Cardiac muscle cell (in vitro differentiated cells and primary cell): ENCODE results near the gene NRBP1. TPM values are rescaled to one million over a fixed set of nuclear protein-coding genes. Genes with fewer than 3 reads are reported as not detected.

ENCODE experiments used
- DNase-seq, 2 donors: peaks; one replicate each; pipeline versions ENCODE4 v3.0.0 to v3.0.0-alpha.2; 2010 to 2017; ENCODE audit warnings: low read depth in 1 of 2, low spot score in 1 of 2
- H3K27ac ChIP-seq: fragments of 200-600 bp; sonication (generic); 2 replicates; pipeline ENCODE4 v1.5.1; 2016
- H3K27me3 ChIP-seq: fragments of 200-600 bp; sonication (generic); 2 replicates; pipeline ENCODE4 v1.6.0; 2016; ENCODE audit warnings: control low read depth
- H3K36me3 ChIP-seq: fragments of 200-600 bp; sonication (generic); 2 replicates; pipeline ENCODE4 v1.5.1; 2016; ENCODE audit warnings: control low read depth
- H3K4me1 ChIP-seq: fragments of 200-600 bp; sonication (generic); 2 replicates; pipeline ENCODE4 v1.8.1; 2017; ENCODE audit warnings: low read depth, mild to moderate bottlenecking, mixed run types
- H3K4me3 ChIP-seq: fragments of 200-600 bp; sonication (generic); 2 replicates; pipeline ENCODE4 v1.5.1; 2016; ENCODE audit warnings: mild to moderate bottlenecking
- H3K9me3 ChIP-seq: fragments of 200-600 bp; sonication (generic); 2 replicates; pipeline ENCODE4 v1.5.1; 2017; ENCODE audit warnings: low read depth, mild to moderate bottlenecking, control low read depth
- polyA plus RNA-seq: library from polyadenylated mRNA; unstranded; fragments of >200 nt; fragmentation: Nextera tagmentation; extraction: Ambion mirVana; gene quantifications from 2 replicates; pipeline ENCODE4 v1.2.1, GENCODE V29; 2016
- total RNA-seq: library from RNA; depleted of rRNA; stranded (reverse); fragments of >200 nt; gene quantifications from 2 replicates; pipeline ENCODE4 v1.2.3, GENCODE V29; 2016
- TF ChIP-seq, protein P1 (sequence below): IDR thresholded peaks from 2 replicates; pipeline ENCODE4 v1.5.1; 2012; ENCODE audit warnings: low read depth, mild to moderate bottlenecking, low read length

NRBP1 gene
- total and polyA plus RNA-seq, 2 experiments from 2014 or later, result 82.1 to 185 TPM

DNA sequence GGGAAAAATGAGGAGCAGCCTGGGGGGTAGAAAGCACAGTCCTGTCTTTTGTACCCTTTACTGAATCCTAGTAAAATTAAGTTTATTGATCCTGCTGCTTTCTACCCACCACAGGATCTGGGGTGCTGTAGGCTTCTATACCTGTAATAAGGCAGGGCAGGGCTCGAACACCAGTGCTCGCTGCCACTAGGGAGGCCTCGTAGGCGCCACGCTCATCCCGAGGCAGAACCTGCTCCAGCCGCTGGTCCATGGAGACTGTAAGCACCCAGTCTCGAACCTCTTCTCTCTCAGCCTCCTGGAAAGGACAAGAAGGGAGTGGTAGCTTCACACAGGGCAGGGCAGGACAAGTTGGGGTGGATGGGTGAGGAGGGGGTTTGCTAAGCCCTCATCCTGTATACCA is 16.7 kb downstream of the NRBP1 start:
- H3K27me3 ChIP-seq, result no peaks in the 10 kb centered on the region
- H3K9me3 ChIP-seq, result no peaks in the 10 kb centered on the region
- H3K27ac ChIP-seq, result no peak overlapping the region
- TF ChIP-seq, protein P1, sequence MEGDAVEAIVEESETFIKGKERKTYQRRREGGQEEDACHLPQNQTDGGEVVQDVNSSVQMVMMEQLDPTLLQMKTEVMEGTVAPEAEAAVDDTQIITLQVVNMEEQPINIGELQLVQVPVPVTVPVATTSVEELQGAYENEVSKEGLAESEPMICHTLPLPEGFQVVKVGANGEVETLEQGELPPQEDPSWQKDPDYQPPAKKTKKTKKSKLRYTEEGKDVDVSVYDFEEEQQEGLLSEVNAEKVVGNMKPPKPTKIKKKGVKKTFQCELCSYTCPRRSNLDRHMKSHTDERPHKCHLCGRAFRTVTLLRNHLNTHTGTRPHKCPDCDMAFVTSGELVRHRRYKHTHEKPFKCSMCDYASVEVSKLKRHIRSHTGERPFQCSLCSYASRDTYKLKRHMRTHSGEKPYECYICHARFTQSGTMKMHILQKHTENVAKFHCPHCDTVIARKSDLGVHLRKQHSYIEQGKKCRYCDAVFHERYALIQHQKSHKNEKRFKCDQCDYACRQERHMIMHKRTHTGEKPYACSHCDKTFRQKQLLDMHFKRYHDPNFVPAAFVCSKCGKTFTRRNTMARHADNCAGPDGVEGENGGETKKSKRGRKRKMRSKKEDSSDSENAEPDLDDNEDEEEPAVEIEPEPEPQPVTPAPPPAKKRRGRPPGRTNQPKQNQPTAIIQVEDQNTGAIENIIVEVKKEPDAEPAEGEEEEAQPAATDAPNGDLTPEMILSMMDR, result no peak
- H3K36me3 ChIP-seq, result peaks cover 31% of the 10 kb centered on the region
- no peak for DNase-seq
- H3K4me1 ChIP-seq, result no peaks in the 10 kb centered on the region
- no peak overlapping the region for H3K4me3 ChIP-seq

GRCh38 chr2:27445615-27446014 is 17.2 kb downstream of the NRBP1 start:
- DNase-seq, result no peak
- no peak overlapping the region for H3K4me3 ChIP-seq
- TF ChIP-seq, protein P1, result no peak
- H3K27ac ChIP-seq, result no peak overlapping the region
- H3K9me3 ChIP-seq, result no peaks in the 10 kb centered on the region
- no peaks in the 10 kb centered on the region for H3K4me1 ChIP-seq
- H3K36me3 ChIP-seq, result peaks cover 27% of the 10 kb centered on the region
- no peaks in the 10 kb centered on the region for H3K27me3 ChIP-seq

- no peaks in the 10 kb centered on the region for H3K9me3 ChIP-seq
- no peaks in the 10 kb centered on the region for H3K4me1 ChIP-seq
- no peaks in the 10 kb centered on the region for H3K27me3 ChIP-seq
- TF ChIP-seq, protein P1, result no peak
- H3K27ac ChIP-seq, result no peak overlapping the region
- DNase-seq, result no peak
- H3K4me3 ChIP-seq, result no peak overlapping the region
- peaks cover 24% of the 10 kb centered on the region for H3K36me3 ChIP-seq
These were observed 17.6 kb downstream of the NRBP1 start for GRCh38 chr2:27446057-27446456.

DNA sequence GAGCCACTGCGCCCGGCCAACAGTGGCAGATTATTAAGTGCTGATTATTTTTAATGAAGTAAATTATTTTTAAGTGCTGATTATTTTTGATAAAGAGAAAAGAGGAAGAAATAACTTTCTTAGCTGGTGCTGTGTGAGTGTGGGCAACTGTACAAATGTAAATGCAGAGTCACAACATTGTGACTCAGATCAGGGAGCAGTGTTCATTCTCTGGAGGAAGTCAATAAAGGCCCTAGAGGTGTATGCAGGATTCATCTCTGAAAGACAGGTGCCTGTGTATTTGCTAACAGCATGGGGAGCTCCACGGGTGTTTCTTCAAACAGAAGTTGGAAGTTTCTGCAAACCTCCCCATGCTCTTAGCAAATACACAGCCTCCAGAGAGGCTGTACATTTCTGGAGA is 19.9 kb downstream of the NRBP1 start:
- no peak for DNase-seq
- H3K36me3 ChIP-seq, result peaks cover 31% of the 10 kb centered on the region
- H3K4me1 ChIP-seq, result no peaks in the 10 kb centered on the region

DNA sequence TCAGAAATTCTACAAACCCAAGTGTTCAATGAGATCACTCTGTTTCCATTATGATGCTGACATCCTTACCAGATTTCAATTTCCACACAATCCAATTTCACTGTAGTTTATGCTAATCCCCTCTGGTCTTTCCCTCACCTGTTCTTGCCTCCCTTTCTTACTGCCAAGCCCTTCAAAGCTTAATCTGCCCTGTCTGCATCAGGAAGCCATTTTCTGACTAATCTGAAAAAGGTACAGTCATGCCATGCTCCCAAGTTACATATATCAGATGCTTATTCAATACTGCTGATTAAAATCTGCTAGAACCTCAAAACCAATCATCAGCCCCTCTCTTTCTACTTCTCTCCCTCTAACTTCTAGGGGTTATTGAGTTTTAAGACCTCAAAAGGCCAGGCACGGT is 22.7 kb downstream of the NRBP1 start:
- no peaks in the 10 kb centered on the region for H3K4me1 ChIP-seq
- H3K27me3 ChIP-seq, result no peaks in the 10 kb centered on the region
- no peaks in the 10 kb centered on the region for H3K9me3 ChIP-seq
- TF ChIP-seq, protein P1, result no peak
- H3K4me3 ChIP-seq, result no peak overlapping the region
- DNase-seq, result no peak
- no peak overlapping the region for H3K27ac ChIP-seq
- H3K36me3 ChIP-seq, result peaks cover 36% of the 10 kb centered on the region

More for the DNA sequence above, 19.9 kb downstream of the NRBP1 start:
- Histone ChIP-seq H3K9me3 (no peaks in the 10 kb centered on the region), H3K27ac (no peak overlapping the region), H3K4me3 (no peak overlapping the region), H3K27me3 (no peaks in the 10 kb centered on the region)
- TF ChIP-seq, protein P1, result no peak

DNA sequence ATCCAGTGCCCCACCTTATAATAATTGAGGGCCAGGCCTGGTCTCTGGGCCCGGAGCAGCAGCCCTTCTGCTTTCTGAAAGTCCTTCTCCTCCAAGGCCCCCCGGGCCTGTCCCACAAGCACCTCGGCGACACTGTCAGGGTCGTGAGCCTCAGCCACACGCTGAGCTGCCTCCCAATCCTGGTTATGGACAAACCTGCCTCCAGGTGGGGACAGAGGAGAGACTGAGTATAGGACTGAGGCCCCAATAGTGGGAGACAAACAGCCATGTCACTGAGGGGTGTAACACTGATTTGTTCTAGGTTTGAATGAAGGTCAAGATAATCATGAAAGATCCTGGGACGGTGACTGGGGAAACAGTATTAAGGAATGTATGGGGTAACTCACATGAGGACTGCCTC is 25.5 kb downstream of the NRBP1 start:
- Histone ChIP-seq H3K27ac (no peak overlapping the region), H3K27me3 (no peaks in the 10 kb centered on the region), H3K9me3 (no peaks in the 10 kb centered on the region), H3K36me3 (peaks cover 47% of the 10 kb centered on the region), H3K4me3 (no peak overlapping the region), H3K4me1 (no peaks in the 10 kb centered on the region)
- TF ChIP-seq, protein P1, result no peak
- no peak for DNase-seq
